Measurements from ENCODE around the gene LRRC38. TPM values are rescaled to one million over a fixed set of nuclear protein-coding genes. Genes with fewer than 3 reads are reported as not detected.
A peak's percentile ranks its signal among the peaks of the same experiment; 100 is the strongest.

LRRC38 gene
- total RNA-seq, 2 donors from 2014 or later = 0.46 to 0.51 TPM

DNA sequence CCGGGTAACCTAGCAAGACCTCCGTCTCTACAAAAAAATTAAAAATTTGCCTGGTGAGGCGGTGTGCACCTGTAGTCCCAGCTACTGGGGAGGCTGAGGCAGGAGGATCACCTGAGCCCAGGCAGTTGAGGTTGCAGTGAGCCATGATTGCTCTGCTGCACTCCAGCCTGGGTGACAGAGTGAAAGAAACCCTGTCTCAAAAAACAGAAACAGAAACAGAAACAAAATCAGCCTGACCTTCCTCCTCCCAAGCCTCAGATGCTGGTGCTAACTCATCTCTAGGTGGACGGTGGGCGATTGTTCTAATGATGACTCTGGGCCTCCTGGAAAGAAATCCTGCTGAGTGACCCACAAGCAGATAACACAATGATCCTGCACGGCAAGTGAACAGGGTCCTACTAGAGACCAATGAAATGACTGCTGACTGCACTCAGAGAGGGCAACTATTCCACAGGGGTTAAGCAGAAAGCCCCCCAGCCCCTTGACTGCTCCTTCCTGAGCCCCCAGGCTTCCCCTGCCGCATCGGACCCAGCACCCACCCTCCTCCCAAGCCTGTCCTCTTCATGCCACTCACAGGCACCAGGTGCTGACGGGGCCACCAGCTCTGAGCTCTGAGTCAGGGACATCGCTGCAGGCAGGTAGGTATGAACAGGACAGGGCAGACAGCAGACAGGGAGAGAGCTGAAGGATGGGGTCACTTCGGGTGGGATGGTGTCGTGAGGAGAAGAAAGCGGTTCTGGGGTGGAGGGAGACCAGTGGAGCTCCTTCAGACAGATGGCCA lies 27.8 kb upstream of the LRRC38 start:
- H3K4me3 ChIP-seq (ENCODE audit: low read length) = no peak overlapping the region
- Mint-ChIP-seq H3K9me3 (no peaks in the 10 kb centered on the region), H3K4me1 (no peaks in the 10 kb centered on the region), H3K27ac (no peak overlapping the region), H3K4me3 (no peak overlapping the region), H3K36me3 (ENCODE audit: low read depth) (no peaks in the 10 kb centered on the region), H3K27me3 (ENCODE audit: insufficient read depth) (peaks cover 6% of the 10 kb centered on the region)
- H3K9ac ChIP-seq (ENCODE audit: extremely low read depth, low read length, poor library complexity, severe bottlenecking) = no peak overlapping the region
- no peaks in the 10 kb centered on the region for H3K4me1 ChIP-seq (ENCODE audit: control insufficient read depth, insufficient read depth, low read length)
- DNase-seq = no peak
- TF ChIP-seq, protein P1, sequence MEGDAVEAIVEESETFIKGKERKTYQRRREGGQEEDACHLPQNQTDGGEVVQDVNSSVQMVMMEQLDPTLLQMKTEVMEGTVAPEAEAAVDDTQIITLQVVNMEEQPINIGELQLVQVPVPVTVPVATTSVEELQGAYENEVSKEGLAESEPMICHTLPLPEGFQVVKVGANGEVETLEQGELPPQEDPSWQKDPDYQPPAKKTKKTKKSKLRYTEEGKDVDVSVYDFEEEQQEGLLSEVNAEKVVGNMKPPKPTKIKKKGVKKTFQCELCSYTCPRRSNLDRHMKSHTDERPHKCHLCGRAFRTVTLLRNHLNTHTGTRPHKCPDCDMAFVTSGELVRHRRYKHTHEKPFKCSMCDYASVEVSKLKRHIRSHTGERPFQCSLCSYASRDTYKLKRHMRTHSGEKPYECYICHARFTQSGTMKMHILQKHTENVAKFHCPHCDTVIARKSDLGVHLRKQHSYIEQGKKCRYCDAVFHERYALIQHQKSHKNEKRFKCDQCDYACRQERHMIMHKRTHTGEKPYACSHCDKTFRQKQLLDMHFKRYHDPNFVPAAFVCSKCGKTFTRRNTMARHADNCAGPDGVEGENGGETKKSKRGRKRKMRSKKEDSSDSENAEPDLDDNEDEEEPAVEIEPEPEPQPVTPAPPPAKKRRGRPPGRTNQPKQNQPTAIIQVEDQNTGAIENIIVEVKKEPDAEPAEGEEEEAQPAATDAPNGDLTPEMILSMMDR (conservative IDR thresholded peaks at IDR 0.05) = no peak
- no peak overlapping the region for H3K27ac ChIP-seq (ENCODE audit: low read depth, low read length)
- 94 to 95% methylated on average over 10 to 13 of the region's 13 CpGs for WGBS, 2 experiments (ENCODE audit: insufficient coverage in 1 of 2, insufficient read length in 1 of 2)
- H3K9me3 ChIP-seq (ENCODE audit: control insufficient read depth, low read length) = no peaks in the 10 kb centered on the region
- H3K36me3 ChIP-seq (ENCODE audit: control insufficient read depth, insufficient read depth, low read length) = no peaks in the 10 kb centered on the region
- H3K27me3 ChIP-seq (ENCODE audit: control insufficient read depth, insufficient read depth, low read length, poor library complexity, severe bottlenecking) = no peaks in the 10 kb centered on the region

DNA sequence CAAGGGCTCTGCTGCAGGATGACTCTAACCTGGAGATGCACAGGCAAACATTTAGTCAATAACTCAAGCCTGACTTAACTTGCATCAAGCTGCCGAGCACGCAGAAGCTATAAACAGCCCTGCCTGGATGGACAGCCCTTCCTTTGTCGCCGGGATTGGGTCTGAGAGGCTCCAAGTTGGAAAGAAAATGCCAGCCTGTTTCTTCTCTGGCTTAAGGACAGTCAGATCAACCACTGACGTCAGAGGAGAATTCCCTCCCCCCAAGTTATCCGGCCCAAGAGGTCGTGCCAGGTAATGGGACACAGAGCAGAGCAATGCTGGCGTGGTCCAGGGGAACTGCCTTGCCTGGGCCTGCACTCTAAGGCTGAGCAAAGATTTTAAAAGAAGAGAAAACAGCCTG lies 27.1 kb upstream of the LRRC38 start:
- Mint-ChIP-seq H3K36me3 (ENCODE audit: low read depth) (no peaks in the 10 kb centered on the region), H3K4me1 (no peaks in the 10 kb centered on the region), H3K27ac (no peak overlapping the region), H3K27me3 (ENCODE audit: insufficient read depth) (peaks cover 3% of the 10 kb centered on the region), H3K9me3 (no peaks in the 10 kb centered on the region), H3K4me3 (no peak overlapping the region)
- TF ChIP-seq, protein P1 (conservative IDR thresholded peaks at IDR 0.05) = no peak
- no peaks in the 10 kb centered on the region for H3K4me1 ChIP-seq (ENCODE audit: control insufficient read depth, insufficient read depth, low read length)
- 73 to 85% methylated on average over 6 to 8 of the region's 8 CpGs for WGBS, 2 experiments (ENCODE audit: insufficient coverage in 1 of 2, insufficient read length in 1 of 2)
- no peaks in the 10 kb centered on the region for H3K9me3 ChIP-seq (ENCODE audit: control insufficient read depth, low read length)
- no peak overlapping the region for H3K9ac ChIP-seq (ENCODE audit: extremely low read depth, low read length, poor library complexity, severe bottlenecking)
- no peaks in the 10 kb centered on the region for H3K36me3 ChIP-seq (ENCODE audit: control insufficient read depth, insufficient read depth, low read length)
- no peak for DNase-seq
- no peak overlapping the region for H3K4me3 ChIP-seq (ENCODE audit: low read length)
- no peaks in the 10 kb centered on the region for H3K27me3 ChIP-seq (ENCODE audit: control insufficient read depth, insufficient read depth, low read length, poor library complexity, severe bottlenecking)
- no peak overlapping the region for H3K27ac ChIP-seq (ENCODE audit: low read depth, low read length)

DNA sequence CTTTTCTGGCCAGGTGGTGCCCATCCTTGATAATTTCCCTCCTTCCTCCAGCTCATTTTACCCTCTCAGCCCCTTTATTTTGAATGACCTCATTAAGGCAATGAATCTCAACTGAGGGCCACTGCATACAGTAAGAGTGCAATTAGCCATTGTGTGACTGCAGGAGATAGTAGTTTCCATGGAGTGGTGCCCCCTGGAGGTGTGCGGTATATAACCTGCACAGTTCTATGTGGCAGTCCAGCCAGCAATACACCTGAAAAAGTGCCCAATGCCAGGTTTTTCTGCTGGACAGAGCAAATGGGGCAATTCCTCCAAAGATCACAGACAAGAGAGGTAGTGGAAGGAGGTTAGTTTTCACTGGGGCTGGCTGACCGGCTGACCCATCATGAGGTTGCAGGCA lies 25.9 kb upstream of the LRRC38 start:
- no peak overlapping the region for H3K27ac ChIP-seq (ENCODE audit: low read depth, low read length)
- H3K9me3 ChIP-seq (ENCODE audit: control insufficient read depth, low read length) = no peaks in the 10 kb centered on the region
- Mint-ChIP-seq H3K27me3 (ENCODE audit: insufficient read depth) (peaks cover 3% of the 10 kb centered on the region), H3K4me3 (no peak overlapping the region), H3K27ac (no peak overlapping the region), H3K4me1 (no peaks in the 10 kb centered on the region), H3K9me3 (no peaks in the 10 kb centered on the region), H3K36me3 (ENCODE audit: low read depth) (no peaks in the 10 kb centered on the region)
- no peak overlapping the region for H3K4me3 ChIP-seq (ENCODE audit: low read length)
- WGBS, 2 experiments (ENCODE audit: insufficient coverage in 1 of 2, insufficient read length in 1 of 2) = 60 to 78% methylated on average over 1 to 2 of the region's 2 CpGs
- H3K4me1 ChIP-seq (ENCODE audit: control insufficient read depth, insufficient read depth, low read length) = no peaks in the 10 kb centered on the region
- H3K36me3 ChIP-seq (ENCODE audit: control insufficient read depth, insufficient read depth, low read length) = no peaks in the 10 kb centered on the region
- no peak overlapping the region for H3K9ac ChIP-seq (ENCODE audit: extremely low read depth, low read length, poor library complexity, severe bottlenecking)
- TF ChIP-seq, protein P1 (conservative IDR thresholded peaks at IDR 0.05) = peak; percentile 50
- H3K27me3 ChIP-seq (ENCODE audit: control insufficient read depth, insufficient read depth, low read length, poor library complexity, severe bottlenecking) = no peaks in the 10 kb centered on the region
- DNase-seq = no peak
